Activated T-cell treated with anti-CD3 and anti-CD28 coated beads, Interleukin-2, amount 50 U/mL, for 24 hours (primary cell): ENCODE data around the gene CERS6.

Experiments
- DNase-seq: peaks from one replicate; pipeline ENCODE4 v3.0.0-alpha.2; 2020
- H3K27ac Mint-ChIP-seq: 2 replicates; pipeline ENCODE4 v1.8.0; 2020; ENCODE audit warnings: mild to moderate bottlenecking, mixed read lengths
- H3K27me3 Mint-ChIP-seq: 2 replicates; pipeline ENCODE4 v1.8.0; 2020; ENCODE audit warnings: mixed read lengths
- H3K36me3 Mint-ChIP-seq: 2 replicates; pipeline ENCODE4 v1.8.0; 2020; ENCODE audit warnings: low read depth, mixed read lengths
- H3K4me1 Mint-ChIP-seq: 2 replicates; pipeline ENCODE4 v1.8.0; 2020; ENCODE audit warnings: low read depth, mixed read lengths
- H3K4me3 Mint-ChIP-seq: 2 replicates; pipeline ENCODE4 v1.8.0; 2020; ENCODE audit warnings: mild to moderate bottlenecking, moderate library complexity, mixed read lengths
- H3K9me3 Mint-ChIP-seq: 2 replicates; pipeline ENCODE4 v1.8.0; 2020; ENCODE audit warnings: mixed read lengths

Gene CERS6

GRCh38 chr2:168518555-168519066 lies 62.5 kb downstream of the CERS6 start:
- Mint-ChIP-seq H3K36me3 (peaks cover 5% of the 10 kb centered on the region), H3K27me3 (no peaks in the 10 kb centered on the region), H3K9me3 (no peaks in the 10 kb centered on the region), H3K4me1 (peaks cover 67% of the 10 kb centered on the region), H3K4me3 (no peak overlapping the region), H3K27ac (no peak overlapping the region)
- DNase-seq = no peak

GRCh38 chr2:168519534-168520308 lies 63.6 kb downstream of the CERS6 start:
- no peaks in the 10 kb centered on the region for H3K27me3 Mint-ChIP-seq
- H3K27ac Mint-ChIP-seq = no peak overlapping the region
- H3K36me3 Mint-ChIP-seq = peaks cover 3% of the 10 kb centered on the region
- H3K4me1 Mint-ChIP-seq = peaks cover 67% of the 10 kb centered on the region
- H3K4me3 Mint-ChIP-seq = no peak overlapping the region
- no peaks in the 10 kb centered on the region for H3K9me3 Mint-ChIP-seq
- DNase-seq = no peak

- peaks cover 63% of the 10 kb centered on the region for H3K4me1 Mint-ChIP-seq
Measured at GRCh38 chr2:168521053-168521741, 65.1 kb downstream of the CERS6 start.

GRCh38 chr2:168522446-168522845 lies 66.4 kb downstream of the CERS6 start:
- H3K36me3 Mint-ChIP-seq = peaks cover 2% of the 10 kb centered on the region
- H3K4me1 Mint-ChIP-seq = peaks cover 58% of the 10 kb centered on the region
- H3K27me3 Mint-ChIP-seq = no peaks in the 10 kb centered on the region
- H3K9me3 Mint-ChIP-seq = peaks cover 3% of the 10 kb centered on the region
- H3K27ac Mint-ChIP-seq = no peak overlapping the region
- DNase-seq = no peak
- H3K4me3 Mint-ChIP-seq = no peak overlapping the region

More at GRCh38 chr2:168521053-168521741, 65.1 kb downstream of the CERS6 start:
- H3K36me3 Mint-ChIP-seq = no peaks in the 10 kb centered on the region
- H3K4me3 Mint-ChIP-seq = no peak overlapping the region
- H3K27ac Mint-ChIP-seq = peak overlapping the region; percentile 34
- no peaks in the 10 kb centered on the region for H3K27me3 Mint-ChIP-seq
- no peak for DNase-seq
- H3K9me3 Mint-ChIP-seq = no peaks in the 10 kb centered on the region

- Mint-ChIP-seq H3K36me3 (peaks cover 3% of the 10 kb centered on the region), H3K9me3 (peaks cover 4% of the 10 kb centered on the region), H3K4me1 (peaks cover 59% of the 10 kb centered on the region), H3K27ac (no peak overlapping the region), H3K27me3 (no peaks in the 10 kb centered on the region), H3K4me3 (no peak overlapping the region)
- DNase-seq = no peak
Measured at GRCh38 chr2:168524005-168524404, 67.9 kb downstream of the CERS6 start.

- Mint-ChIP-seq H3K4me3 (no peak overlapping the region), H3K27me3 (no peaks in the 10 kb centered on the region), H3K36me3 (peaks cover 3% of the 10 kb centered on the region), H3K4me1 (peaks cover 61% of the 10 kb centered on the region), H3K9me3 (peaks cover 4% of the 10 kb centered on the region), H3K27ac (no peak overlapping the region)
- no peak for DNase-seq
Measured at GRCh38 chr2:168525020-168525419, 68.9 kb downstream of the CERS6 start.

- no peak overlapping the region for H3K4me3 Mint-ChIP-seq
- DNase-seq = no peak
- peaks cover 4% of the 10 kb centered on the region for H3K9me3 Mint-ChIP-seq
- H3K4me1 Mint-ChIP-seq = peaks cover 63% of the 10 kb centered on the region
- H3K27me3 Mint-ChIP-seq = no peaks in the 10 kb centered on the region
- no peak overlapping the region for H3K27ac Mint-ChIP-seq
- peaks cover 3% of the 10 kb centered on the region for H3K36me3 Mint-ChIP-seq
Measured at GRCh38 chr2:168525716-168526446, 69.8 kb downstream of the CERS6 start.

GRCh38 chr2:168526641-168527040 lies 70.6 kb downstream of the CERS6 start:
- Mint-ChIP-seq H3K27me3 (no peaks in the 10 kb centered on the region), H3K4me3 (no peak overlapping the region), H3K4me1 (peaks cover 61% of the 10 kb centered on the region), H3K9me3 (peaks cover 4% of the 10 kb centered on the region), H3K27ac (no peak overlapping the region), H3K36me3 (peaks cover 3% of the 10 kb centered on the region)
- no peak for DNase-seq

- H3K4me3 Mint-ChIP-seq = no peak overlapping the region
- peaks cover 56% of the 10 kb centered on the region for H3K4me1 Mint-ChIP-seq
- H3K9me3 Mint-ChIP-seq = peaks cover 4% of the 10 kb centered on the region
- H3K27ac Mint-ChIP-seq = no peak overlapping the region
- DNase-seq = no peak
- no peaks in the 10 kb centered on the region for H3K27me3 Mint-ChIP-seq
- H3K36me3 Mint-ChIP-seq = peaks cover 3% of the 10 kb centered on the region
Measured at GRCh38 chr2:168528016-168528415, 71.9 kb downstream of the CERS6 start.

GRCh38 chr2:168528469-168528868 lies 72.4 kb downstream of the CERS6 start:
- Mint-ChIP-seq H3K36me3 (peaks cover 3% of the 10 kb centered on the region), H3K9me3 (peaks cover 4% of the 10 kb centered on the region), H3K4me1 (peaks cover 56% of the 10 kb centered on the region), H3K27me3 (no peaks in the 10 kb centered on the region), H3K4me3 (no peak overlapping the region), H3K27ac (no peak overlapping the region)
- DNase-seq = no peak

- Mint-ChIP-seq H3K27ac (no peak overlapping the region), H3K4me3 (no peak overlapping the region), H3K9me3 (peaks cover 4% of the 10 kb centered on the region), H3K27me3 (no peaks in the 10 kb centered on the region), H3K4me1 (peaks cover 56% of the 10 kb centered on the region), H3K36me3 (peaks cover 5% of the 10 kb centered on the region)
- DNase-seq = no peak
Measured at GRCh38 chr2:168529054-168529833, 73.2 kb downstream of the CERS6 start.

- peaks cover 4% of the 10 kb centered on the region for H3K9me3 Mint-ChIP-seq
- no peak overlapping the region for H3K4me3 Mint-ChIP-seq
- H3K4me1 Mint-ChIP-seq = peaks cover 56% of the 10 kb centered on the region
- no peak overlapping the region for H3K27ac Mint-ChIP-seq
- no peaks in the 10 kb centered on the region for H3K27me3 Mint-ChIP-seq
- DNase-seq = no peak
- peaks cover 8% of the 10 kb centered on the region for H3K36me3 Mint-ChIP-seq
Measured at GRCh38 chr2:168529900-168530561, 74.0 kb downstream of the CERS6 start.

- peaks cover 58% of the 10 kb centered on the region for H3K4me1 Mint-ChIP-seq
- peaks cover 6% of the 10 kb centered on the region for H3K9me3 Mint-ChIP-seq
- H3K36me3 Mint-ChIP-seq = peaks cover 10% of the 10 kb centered on the region
- no peak for DNase-seq
- no peak overlapping the region for H3K4me3 Mint-ChIP-seq
- H3K27me3 Mint-ChIP-seq = no peaks in the 10 kb centered on the region
- H3K27ac Mint-ChIP-seq = no peak overlapping the region
Measured at GRCh38 chr2:168530982-168531622, 75.0 kb downstream of the CERS6 start.
